HCT116 (cell line): ENCODE data around the gene SLC24A3. TPM values are rescaled to one million over a fixed set of nuclear protein-coding genes. Genes with fewer than 3 reads are reported as not detected.

Experiments
- ATAC-seq: fragments of 200-7000 bp; cut with Tn5 transposase; 2 replicates; pipeline ENCODE4 v1.9.1; 2020; ENCODE audit warnings: mild to moderate bottlenecking, moderate library complexity
- BruUV-seq: library from RNA; stranded (reverse); fragments of 400-500 nt; replicated peaks from 2 replicates; lab custom pipeline; 2021; lab: Mats Ljungman, UMichigan
- CTCF ChIA-PET: fragments of 300-600 bp; sonication (Branson Sonifier 250); formaldehyde crosslinking; loops from one replicate; lab custom pipeline; 2021; ENCODE audit warnings: antibody characterized with exemption; lab: Charles Lee
- POLR2A ChIA-PET: fragments of 300-600, 350-600 bp; sonication (Branson Sonifier 250); formaldehyde crosslinking; loops from one replicate; lab custom pipeline; 2021; ENCODE audit warnings: antibody characterized with exemption; lab: Charles Lee
- RAD21 ChIA-PET, 2 experiments: fragments of 300-600 bp; sonication (Branson Sonifier 250); formaldehyde crosslinking; loops; one replicate each; lab custom pipeline; 2023; ENCODE audit warnings: low total read pairs in 2 of 2; ENCODE audit not compliant: uncharacterized antibody in 2 of 2, unreplicated experiment in 2 of 2, low non-redundant PET in 1 of 2; lab: Charles Lee
- DNase-seq: peaks from one replicate; pipeline ENCODE4 v3.0.0-alpha.2; 2010; ENCODE audit warnings: low read depth, low spot score
- H2AFZ ChIP-seq: fragments of 200-600 bp; shearing (Covaris generic), sonication (generic); 2 replicates; pipeline ENCODE4 v1.6.1; 2017; ENCODE audit warnings: low read depth, mixed run types, mixed read lengths, antibody characterized with exemption, low read length; ENCODE audit not compliant: poor library complexity, severe bottlenecking
- H3K27ac ChIP-seq: 2 replicates; pipeline ENCODE4 v1.5.1; 2012; ENCODE audit warnings: low read depth, low read length
- H3K27me3 ChIP-seq: fragments of 200-600 bp; sonication (generic); 2 replicates; pipeline ENCODE4 v1.6.1; 2016; ENCODE audit warnings: mixed run types, low read length, mixed read lengths; ENCODE audit not compliant: insufficient read depth
- H3K36me3 ChIP-seq, 2 experiments: fragments of 200-500 bp in 1 of 2; fragments of 200-600 bp in 1 of 2; sonication (Bioruptor generic) in 1 of 2; sonication (generic) in 1 of 2; 2 replicates each; pipeline versions ENCODE4 v1.5.1 to v1.6.1; 2014 to 2016; ENCODE audit warnings: low read length in 2 of 2, inconsistent platforms in 1 of 2, mixed read lengths in 1 of 2, mixed run types in 1 of 2; ENCODE audit not compliant: insufficient read depth in 2 of 2, control insufficient read depth in 1 of 2
- H3K4me1 ChIP-seq, 2 experiments: fragments of 200-600 bp in 1 of 2; sonication (generic) in 1 of 2; 2 replicates each; pipeline versions ENCODE4 v1.5.1 to v1.6.1; 2012 to 2017; ENCODE audit warnings: low read length in 2 of 2, inconsistent platforms in 1 of 2, mild to moderate bottlenecking in 1 of 2, mixed read lengths in 1 of 2, mixed run types in 1 of 2, moderate library complexity in 1 of 2; ENCODE audit not compliant: insufficient read depth in 2 of 2, control insufficient read depth in 1 of 2
- H3K4me2 ChIP-seq: fragments of 200-600 bp; sonication (generic); 2 replicates; pipeline ENCODE4 v1.6.1; 2017; ENCODE audit warnings: mixed run types, low read length, mixed read lengths
- H3K4me3 ChIP-seq, 2 experiments: fragments of 200-600 bp in 1 of 2; sonication (generic) in 1 of 2; replicated peaks in 1 of 2; 2 replicates each; pipeline ENCODE4 v1.5.1; 2011 to 2016; ENCODE audit warnings: low read length in 2 of 2, control low read depth in 1 of 2, low read depth in 1 of 2, mild to moderate bottlenecking in 1 of 2, mixed read lengths in 1 of 2, mixed run types in 1 of 2
- H3K79me2 ChIP-seq: fragments of 200-600 bp; sonication (generic); 2 replicates; pipeline ENCODE4 v1.6.1; 2017; ENCODE audit warnings: mild to moderate bottlenecking, mixed run types, low read length, moderate library complexity, mixed read lengths; ENCODE audit not compliant: insufficient read depth
- H3K9ac ChIP-seq: fragments of 200-600 bp; sonication (generic); 2 replicates; pipeline ENCODE4 v1.6.1; 2016; ENCODE audit warnings: low read length, mixed read lengths
- H3K9me2 ChIP-seq: fragments of 200-600 bp; sonication (generic), shearing (Covaris generic); 2 replicates; pipeline ENCODE4 v1.6.1; 2017; ENCODE audit warnings: mixed run types, mild to moderate bottlenecking, moderate library complexity; ENCODE audit not compliant: insufficient read depth
- H3K9me3 ChIP-seq, 2 experiments: fragments of 200-500 bp in 1 of 2; fragments of 200-600 bp in 1 of 2; sonication (Bioruptor generic) in 1 of 2; sonication (generic) in 1 of 2; 2 replicates each; pipeline ENCODE4 v1.6.1; 2014 to 2017; ENCODE audit warnings: low read length in 2 of 2, mixed read lengths in 2 of 2, inconsistent platforms in 1 of 2, low read depth in 1 of 2, mild to moderate bottlenecking in 1 of 2, mixed run types in 1 of 2, moderate library complexity in 1 of 2; ENCODE audit not compliant: control insufficient read depth in 1 of 2, insufficient read depth in 1 of 2
- H4K20me1 ChIP-seq: fragments of 200-600 bp; sonication (generic), shearing (Covaris generic); 2 replicates; pipeline ENCODE4 v1.6.1; 2017; ENCODE audit warnings: mixed run types, mild to moderate bottlenecking, moderate library complexity; ENCODE audit not compliant: insufficient read depth
- EGR1 ChIP-seq: IDR thresholded peaks from 2 replicates; pipeline ENCODE4 v1.6.1; 2012; ENCODE audit warnings: low read depth
- ELF1 ChIP-seq: IDR thresholded peaks from 2 replicates; pipeline ENCODE4 v1.6.1; 2012; ENCODE audit warnings: low read depth, borderline replicate concordance
- POLR2AphosphoS5 ChIP-seq: IDR thresholded peaks from 2 replicates; pipeline ENCODE4 v1.6.1; 2011; ENCODE audit warnings: mild to moderate bottlenecking, low read depth, low read length, moderate library complexity
- RAD21 ChIP-seq: IDR thresholded peaks from 2 replicates; pipeline ENCODE4 v1.6.1; 2012; ENCODE audit warnings: low read depth, mild to moderate bottlenecking
- SRF ChIP-seq: IDR thresholded peaks from 2 replicates; pipeline ENCODE4 v1.6.1; 2012; ENCODE audit warnings: low read depth
- ZFX ChIP-seq: fragments of 450-650 bp; IDR thresholded peaks from 2 replicates; pipeline ENCODE4 v1.6.1; 2017
- intact Hi-C: fragments of 100-400 bp; cut with micrococcal nuclease; formaldehyde crosslinking; loops from 2 replicates; pipeline ENCODE4 v1.10.0; 2022
- total RNA-seq: library from RNA; stranded (reverse); gene quantifications from one replicate; pipeline ENCODE4 v1.2.1, GENCODE V29; 2021; ENCODE audit not compliant: unreplicated experiment

Gene SLC24A3
- total RNA-seq, 1 experiment from 2014 or later: not detected

GRCh38 chr20:19756761-19757486 lies 544.5 kb downstream of the SLC24A3 start:
- H3K36me3 ChIP-seq: no peaks in the 10 kb centered on the region
- H3K9me3 ChIP-seq: no peaks in the 10 kb centered on the region
- CTCF ChIA-PET: no interaction called here
- no peaks in the 10 kb centered on the region for H3K27me3 ChIP-seq
- ATAC-seq: no peak
- peak overlapping the region; percentile 51; the same call in 1 of the 2 replicates for H3K27ac ChIP-seq
- H4K20me1 ChIP-seq: no peaks in the 10 kb centered on the region
- no TSS peak for BruUV-seq
- peak overlapping the region; percentile 72 to 83 for H3K4me3 ChIP-seq
- H3K9ac ChIP-seq: peak overlapping the region; percentile 65
- peak overlapping the region; percentile 99 for H3K4me2 ChIP-seq
- TF ChIP-seq EGR1: no peak
- TF ChIP-seq RAD21: peak; percentile 32; the same call in 1 of the 2 replicates
- TF ChIP-seq, all 23 proteins: peak for 1
- intact Hi-C loops: no loop called here
- DNase-seq: no peak
- Histone ChIP-seq H3K79me2 (no peaks in the 10 kb centered on the region), H2AFZ (peak overlapping the region; percentile 74), H3K4me1 (peaks cover 6 to 18% of the 10 kb centered on the region in 2 experiments), H3K9me2 (no peaks in the 10 kb centered on the region)
- ChIA-PET POLR2A (no interaction called here), RAD21 (no interaction called here)

- TF ChIP-seq ELF1 (no peak), ZFX (peak; percentile 33; the same call in 1 of the 2 replicates), POLR2AphosphoS5 (peak; percentile 53), SRF (no peak)
- peak overlapping the region; percentile 99 for H3K4me2 ChIP-seq
- DNase-seq: peak; percentile 21
- peak overlapping the region; percentile 65 for H3K9ac ChIP-seq
- CTCF ChIA-PET: no interaction called here
- H2AFZ ChIP-seq: peak overlapping the region; percentile 74
- H4K20me1 ChIP-seq: no peaks in the 10 kb centered on the region
- H3K4me3 ChIP-seq: peak overlapping the region; percentile 72 to 83
- POLR2A ChIA-PET: interaction anchor here (0.5 to 0.6 kb wide), 2 partner anchors 16 to 614 kb away, joined by 3 to 4 read pairs; no protein-coding TSS in a partner anchor
- RAD21 ChIA-PET: no interaction called here
- H3K79me2 ChIP-seq: no peaks in the 10 kb centered on the region
- peak; percentile 89 for ATAC-seq
- H3K27ac ChIP-seq: peak overlapping the region; percentile 51; the same call in 1 of the 2 replicates
- H3K36me3 ChIP-seq: no peaks in the 10 kb centered on the region
- TSS peak; percentile 43 for BruUV-seq
- H3K9me2 ChIP-seq: no peaks in the 10 kb centered on the region
- intact Hi-C loops: no loop called here
- H3K27me3 ChIP-seq: no peaks in the 10 kb centered on the region
- H3K4me1 ChIP-seq: peaks cover 6 to 18% of the 10 kb centered on the region in 2 experiments
- no peaks in the 10 kb centered on the region for H3K9me3 ChIP-seq
Observed at GRCh38 chr20:19757487-19758132, 545.2 kb downstream of the SLC24A3 start.
